ENCODE measurements around the gene MKS1.
A peak's percentile ranks its signal among the peaks of the same experiment; 100 is the strongest.

MKS1 gene

GRCh38 chr17:58176200-58176599, 42.9 kb downstream of the MKS1 start:
- no peak for DNase-seq (ENCODE audit: low read depth)
- no peak overlapping the region for H3K4me3 ChIP-seq (ENCODE audit: low read depth, low read length)

- no peak overlapping the region for H3K4me3 ChIP-seq (ENCODE audit: low read depth, low read length)
- DNase-seq (ENCODE audit: low read depth): no peak
These were observed 44.2 kb downstream of the MKS1 start for GRCh38 chr17:58174871-58175270.

DNA sequence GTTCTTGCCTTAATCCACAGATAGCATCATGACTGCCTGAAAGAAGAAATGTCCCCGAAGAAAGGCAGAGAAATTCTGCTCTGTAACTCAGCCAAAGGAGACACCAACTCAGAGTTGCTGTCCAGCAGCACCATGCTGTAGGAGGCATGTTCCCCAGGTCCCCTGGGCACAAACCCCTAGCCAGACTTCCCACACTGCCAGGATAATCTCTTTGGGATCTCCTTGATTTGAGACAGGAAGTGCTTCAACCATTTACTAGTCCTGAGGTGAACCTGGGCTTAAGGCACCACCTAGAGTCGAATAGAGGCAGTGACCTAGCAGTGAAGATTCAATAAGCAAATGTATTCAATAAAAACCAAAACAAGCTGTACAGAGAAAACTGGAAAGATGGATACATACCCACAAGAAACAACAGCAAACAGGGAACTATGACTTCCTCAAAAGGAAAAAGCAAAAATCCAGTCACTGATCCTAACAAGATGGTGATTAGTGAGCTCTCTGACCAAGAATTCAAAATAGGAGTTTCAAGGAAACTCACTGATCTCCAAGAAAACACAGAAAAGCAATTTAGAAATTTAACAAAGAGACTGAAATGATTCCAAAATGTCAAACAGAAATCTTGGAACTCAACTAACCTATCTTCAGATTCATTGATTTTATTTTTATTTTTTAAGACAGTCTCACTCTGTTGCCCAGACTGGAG, 46.5 kb downstream of the MKS1 start:
- DNase-seq (ENCODE audit: low read depth): no peak

DNA sequence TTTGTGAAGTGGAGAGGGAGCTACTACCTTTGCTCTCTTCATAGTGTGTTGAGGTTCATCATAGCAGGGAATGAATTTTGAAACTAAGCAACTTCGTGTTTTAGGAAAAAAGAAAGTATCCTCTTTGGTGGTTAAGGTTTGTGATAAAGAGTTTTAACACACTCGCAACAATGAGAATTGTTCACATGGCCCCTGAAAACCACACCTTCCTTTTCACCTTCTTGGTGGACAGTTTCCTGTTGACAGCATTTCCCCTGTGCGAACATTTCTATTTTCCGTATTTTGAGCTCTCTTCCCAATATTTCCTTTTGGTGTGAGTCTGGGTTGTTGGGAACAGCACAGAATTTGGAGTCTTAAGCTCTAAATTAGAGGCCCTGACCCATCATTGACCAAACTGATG, 48.4 kb downstream of the MKS1 start:
- no peak overlapping the region for H3K4me3 ChIP-seq (ENCODE audit: low read depth, low read length)
- no peak for DNase-seq (ENCODE audit: low read depth)

More for the DNA sequence above, 46.5 kb downstream of the MKS1 start:
- H3K4me3 ChIP-seq (ENCODE audit: low read depth, low read length): no peak overlapping the region

DNA sequence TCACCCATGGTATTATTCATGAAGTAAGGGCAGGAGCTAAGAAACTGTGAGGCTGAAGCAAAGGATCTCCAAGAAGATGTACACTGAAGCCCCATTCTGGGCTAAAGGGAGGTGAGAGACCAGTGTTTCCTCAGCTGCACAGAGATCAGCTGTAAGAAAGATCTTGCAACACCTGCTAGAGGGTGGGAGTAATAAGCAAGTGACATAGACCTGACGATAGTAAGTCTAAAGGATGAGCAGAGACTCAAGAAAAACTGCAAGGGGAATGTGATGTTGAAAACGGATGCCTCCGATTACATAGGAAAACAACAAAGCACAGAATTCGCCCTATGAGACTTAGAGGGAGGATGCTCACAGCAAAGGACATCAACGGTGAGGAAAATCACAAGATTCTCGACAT, 52.4 kb downstream of the MKS1 start, which contains the start of gene OR4D2:
Gene OR4D2 (plus strand): TSS at position 301 of the 400 bp plus-strand sequence. CDS start 2,674 bp downstream, outside the sequence.
- DNase-seq (ENCODE audit: low read depth): no peak
- H3K4me3 ChIP-seq (ENCODE audit: low read depth, low read length): no peak within 1 kb of the TSS

- DNase-seq (ENCODE audit: low read depth): no peak
- H3K4me3 ChIP-seq (ENCODE audit: low read depth, low read length): no peak overlapping the region
These were observed 53.1 kb downstream of the MKS1 start for GRCh38 chr17:58165981-58166380.

- H3K4me3 ChIP-seq (ENCODE audit: low read depth, low read length): no peak overlapping the region
- DNase-seq (ENCODE audit: low read depth): no peak
These were observed 57.5 kb downstream of the MKS1 start for GRCh38 chr17:58161566-58161965.

- H3K4me3 ChIP-seq (ENCODE audit: low read depth, low read length): no peak overlapping the region
These were observed 60.9 kb downstream of the MKS1 start for GRCh38 chr17:58158181-58158580.

DNA sequence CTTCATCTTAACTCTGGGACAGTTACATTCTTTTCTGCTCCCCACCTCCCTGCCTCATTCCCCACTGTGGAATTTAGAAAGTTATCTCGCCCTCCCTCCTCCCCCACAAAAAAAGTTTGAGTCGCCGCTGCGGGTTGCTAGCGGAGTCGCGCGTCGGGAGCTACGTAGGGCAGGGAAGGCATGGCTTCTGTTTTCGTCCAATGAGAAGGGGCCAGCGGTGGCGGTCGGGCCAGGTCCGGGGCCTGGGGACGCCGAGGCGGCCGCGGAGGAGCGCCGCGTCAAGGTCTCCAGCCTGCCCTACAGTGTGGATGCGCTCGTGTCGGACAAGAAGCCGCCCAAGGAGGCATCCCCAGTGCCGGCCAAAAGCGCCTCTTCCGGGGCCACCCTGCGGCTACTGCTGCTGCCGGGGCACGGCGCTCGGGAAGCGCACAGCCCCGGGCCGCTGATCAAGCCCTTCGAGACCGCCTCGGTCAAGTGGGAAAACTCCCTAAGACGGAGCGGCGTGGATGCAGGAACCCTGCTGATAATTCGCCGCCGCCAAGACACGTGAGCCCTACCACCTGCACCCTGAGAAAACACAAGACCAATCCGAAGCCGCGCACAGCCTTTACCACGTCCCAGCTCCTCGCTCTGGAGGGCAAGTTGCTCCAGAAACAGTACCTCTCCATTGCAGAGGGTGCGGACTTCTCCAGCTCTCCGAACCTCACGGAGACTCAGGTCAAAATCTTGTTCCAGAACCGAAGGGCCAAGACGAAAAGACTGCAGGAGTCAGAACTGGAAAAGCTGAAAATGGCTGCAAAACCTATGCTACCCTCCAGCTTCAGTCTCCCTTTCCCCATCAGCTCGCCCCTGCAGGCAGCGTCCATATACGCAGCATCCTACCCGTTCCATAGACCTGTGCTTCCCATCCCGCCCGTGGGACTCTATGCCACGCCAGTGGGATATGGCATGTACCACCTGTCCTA, 61.9 kb downstream of the MKS1 start:
- DNase-seq (ENCODE audit: low read depth): no peak
- H3K4me3 ChIP-seq (ENCODE audit: low read depth, low read length): peak overlapping the region; percentile 29

More at GRCh38 chr17:58158181-58158580, 60.9 kb downstream of the MKS1 start:
- no peak for DNase-seq (ENCODE audit: low read depth)

Data from skeletal muscle cell (primary cell).